Measurements from ENCODE around the gene SEMA5B. TPM values are rescaled to one million over a fixed set of nuclear protein-coding genes. Genes with fewer than 3 reads are reported as not detected.

Gene SEMA5B
- total and polyA plus RNA-seq, 8 donors: 0.61 to 9.0 (median 6.4) TPM

DNA sequence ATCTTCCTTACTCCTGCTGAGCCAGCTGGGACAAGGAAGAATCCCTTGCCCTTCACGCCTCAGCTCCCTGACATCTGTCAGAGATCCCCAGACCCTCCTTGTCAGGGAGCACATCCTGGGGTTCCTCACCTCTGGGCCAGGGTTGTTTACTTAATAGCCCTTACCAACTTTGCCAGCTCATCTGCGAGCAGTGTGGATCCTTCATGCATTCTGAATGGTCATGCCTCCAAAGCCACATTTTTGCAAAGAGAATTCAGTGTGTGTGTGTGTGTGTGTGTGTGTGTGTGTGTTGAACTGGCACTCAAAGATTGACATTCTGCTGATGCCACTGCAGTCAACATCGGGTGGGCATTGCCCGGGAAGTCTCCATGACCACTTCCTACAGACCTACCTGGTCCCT, 120.1 kb downstream of the SEMA5B start:
- Histone ChIP-seq H3K4me1 (no peaks in the 10 kb centered on the region), H3K27me3 (peaks cover 4 to 12% of the 10 kb centered on the region in 2 donors), H3K9me3 (no peaks in the 10 kb centered on the region), H3K36me3 (no peaks in the 10 kb centered on the region), H3K4me3 (no peak overlapping the region), H3K27ac (no peak overlapping the region)
- intact Hi-C loops (cut with DNase I): no loop called here
- DNase-seq (no peak), ATAC-seq (no peak)
- TF ChIP-seq, protein P1, sequence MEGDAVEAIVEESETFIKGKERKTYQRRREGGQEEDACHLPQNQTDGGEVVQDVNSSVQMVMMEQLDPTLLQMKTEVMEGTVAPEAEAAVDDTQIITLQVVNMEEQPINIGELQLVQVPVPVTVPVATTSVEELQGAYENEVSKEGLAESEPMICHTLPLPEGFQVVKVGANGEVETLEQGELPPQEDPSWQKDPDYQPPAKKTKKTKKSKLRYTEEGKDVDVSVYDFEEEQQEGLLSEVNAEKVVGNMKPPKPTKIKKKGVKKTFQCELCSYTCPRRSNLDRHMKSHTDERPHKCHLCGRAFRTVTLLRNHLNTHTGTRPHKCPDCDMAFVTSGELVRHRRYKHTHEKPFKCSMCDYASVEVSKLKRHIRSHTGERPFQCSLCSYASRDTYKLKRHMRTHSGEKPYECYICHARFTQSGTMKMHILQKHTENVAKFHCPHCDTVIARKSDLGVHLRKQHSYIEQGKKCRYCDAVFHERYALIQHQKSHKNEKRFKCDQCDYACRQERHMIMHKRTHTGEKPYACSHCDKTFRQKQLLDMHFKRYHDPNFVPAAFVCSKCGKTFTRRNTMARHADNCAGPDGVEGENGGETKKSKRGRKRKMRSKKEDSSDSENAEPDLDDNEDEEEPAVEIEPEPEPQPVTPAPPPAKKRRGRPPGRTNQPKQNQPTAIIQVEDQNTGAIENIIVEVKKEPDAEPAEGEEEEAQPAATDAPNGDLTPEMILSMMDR (IDR thresholded peaks at IDR 0.05): no peak

DNA sequence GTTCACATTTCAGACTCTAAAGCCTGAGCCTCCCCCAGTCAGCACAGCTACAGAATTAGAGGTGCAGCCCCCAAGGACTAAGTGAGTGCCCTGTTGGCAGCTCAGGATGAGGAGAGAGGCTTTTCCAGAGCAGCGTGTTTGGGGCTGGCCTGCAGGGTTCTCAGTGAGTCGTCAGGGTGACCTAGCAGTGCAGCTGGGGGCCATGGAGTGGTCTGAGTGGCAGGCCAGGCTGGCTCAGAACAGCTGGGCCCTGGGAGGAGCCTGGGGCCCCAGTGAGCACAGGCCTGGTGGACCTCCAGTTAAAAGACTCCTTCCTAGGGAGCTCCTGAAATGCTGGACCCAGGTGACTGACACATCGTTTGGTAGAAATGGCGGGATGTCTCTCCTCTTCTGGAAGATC, 124.4 kb downstream of the SEMA5B start:
- Histone ChIP-seq H3K4me3 (no peak overlapping the region), H3K36me3 (no peaks in the 10 kb centered on the region), H3K27ac (no peak overlapping the region), H3K4me1 (no peaks in the 10 kb centered on the region), H3K9me3 (no peaks in the 10 kb centered on the region), H3K27me3 (peaks cover 0 to 8% of the 10 kb centered on the region in 2 donors)
- TF ChIP-seq, protein P1 (IDR thresholded peaks at IDR 0.05): no peak
- intact Hi-C loops (cut with DNase I): no loop called here
- no peak for DNase-seq
- ATAC-seq: no peak

DNA sequence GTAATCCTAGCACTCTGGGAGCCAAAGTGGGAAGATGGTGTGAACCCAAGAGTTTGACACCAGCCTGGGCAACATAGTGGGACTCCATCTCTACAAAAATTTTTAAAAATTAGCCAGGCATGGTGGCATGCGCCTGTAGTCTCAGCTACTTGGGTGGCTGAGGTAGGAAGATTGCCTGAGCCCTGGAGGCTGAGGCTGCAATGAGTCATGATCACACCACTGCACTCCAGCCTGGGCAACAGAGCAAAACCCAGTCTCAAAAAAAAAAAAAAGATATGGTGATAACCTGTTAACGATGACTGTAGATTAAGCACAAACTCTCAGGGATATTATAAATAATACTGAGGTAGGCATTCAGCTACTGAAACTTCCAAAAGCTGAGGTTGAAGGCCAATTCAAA, 125.2 kb downstream of the SEMA5B start:
- Histone ChIP-seq H3K36me3 (no peaks in the 10 kb centered on the region), H3K4me3 (no peak overlapping the region), H3K4me1 (no peaks in the 10 kb centered on the region), H3K27me3 (peaks cover 0 to 8% of the 10 kb centered on the region in 2 donors), H3K27ac (no peak overlapping the region), H3K9me3 (no peaks in the 10 kb centered on the region)
- intact Hi-C loops (cut with DNase I): no loop called here
- DNase-seq (no peak), ATAC-seq (no peak)
- TF ChIP-seq, protein P1 (IDR thresholded peaks at IDR 0.05): no peak

DNA sequence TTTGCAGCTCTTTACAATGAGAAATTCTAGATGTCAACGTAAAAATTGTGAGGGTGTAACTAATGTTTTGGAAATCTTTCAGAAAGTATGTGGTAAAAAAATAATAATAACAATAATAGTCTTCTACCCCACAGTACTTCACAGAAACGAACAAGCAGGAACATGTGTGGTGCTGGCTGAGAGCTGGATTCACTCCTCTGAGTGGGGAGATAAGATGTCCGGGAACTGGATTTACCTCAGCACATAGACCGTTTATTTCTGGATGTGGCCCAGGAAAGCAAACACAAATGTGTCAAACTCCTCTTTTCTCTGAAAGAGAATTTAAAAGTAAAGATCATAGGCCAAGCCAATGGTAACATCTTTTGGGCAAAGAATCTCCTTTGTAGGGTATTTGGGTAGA, 129.3 kb downstream of the SEMA5B start:
- intact Hi-C loops (cut with DNase I): no loop called here
- TF ChIP-seq, protein P1 (IDR thresholded peaks at IDR 0.05): no peak
- no peak for ATAC-seq

DNA sequence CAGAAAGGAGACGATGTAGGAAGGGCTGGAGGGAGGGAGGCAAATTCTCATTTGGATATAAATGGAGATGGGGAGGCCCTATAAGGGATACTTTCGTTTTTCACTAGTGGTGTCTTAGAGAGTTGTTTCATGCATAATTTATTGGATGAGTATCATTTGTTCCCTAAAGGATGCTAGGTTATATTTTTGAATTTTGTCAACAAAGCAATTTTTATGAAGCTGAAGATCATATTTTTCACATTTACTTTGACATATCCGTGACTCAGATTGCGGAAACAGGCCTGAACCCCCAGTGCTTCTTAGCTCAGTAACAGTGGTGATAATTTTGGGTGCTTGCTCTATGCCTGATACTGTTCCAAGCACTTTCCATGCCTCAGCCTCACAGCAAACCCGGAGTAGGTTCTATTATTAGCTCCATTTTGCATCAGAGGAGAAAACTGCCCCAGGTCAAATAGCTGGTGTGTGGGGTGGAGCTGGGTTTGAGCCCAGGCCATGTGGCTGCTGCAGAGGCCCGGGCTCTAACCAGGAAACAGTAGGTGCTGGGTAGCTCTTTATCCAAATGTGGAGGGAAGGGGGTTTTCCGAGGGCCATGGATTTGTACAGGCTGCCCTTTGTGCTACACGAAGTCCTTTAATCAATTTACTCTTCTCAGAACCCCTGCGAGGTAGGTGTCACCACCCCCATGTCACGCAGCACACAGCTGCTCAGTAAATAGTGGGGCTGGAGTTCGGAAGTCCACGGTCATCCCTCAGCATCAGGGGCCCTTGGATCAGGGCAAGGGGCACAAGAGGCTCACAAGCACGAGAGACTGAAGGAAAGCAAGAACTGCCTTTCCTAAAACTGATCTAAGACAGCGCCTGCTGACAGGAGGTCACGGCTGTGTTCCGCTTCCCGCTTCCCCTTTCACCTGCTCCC, 133.6 kb downstream of the SEMA5B start:
- Histone ChIP-seq H3K9me3 (no peaks in the 10 kb centered on the region), H3K36me3 (no peaks in the 10 kb centered on the region), H3K4me3 (no peak overlapping the region), H3K27me3 (peaks cover 0 to 8% of the 10 kb centered on the region in 2 donors), H3K4me1 (no peaks in the 10 kb centered on the region), H3K27ac (no peak overlapping the region)
- intact Hi-C loops (cut with DNase I): no loop called here
- ATAC-seq (no peak), DNase-seq (no peak)
- TF ChIP-seq, protein P1 (IDR thresholded peaks at IDR 0.05): no peak

More for the DNA sequence above, 129.3 kb downstream of the SEMA5B start:
- Histone ChIP-seq H3K27me3 (peaks cover 0 to 8% of the 10 kb centered on the region in 2 donors), H3K4me3 (no peak overlapping the region), H3K36me3 (no peaks in the 10 kb centered on the region), H3K4me1 (no peaks in the 10 kb centered on the region), H3K9me3 (no peaks in the 10 kb centered on the region), H3K27ac (no peak overlapping the region)
- DNase-seq: no peak

Data from left lung (tissue), 10 donors.